ENCODE data around the gene NFKBIA.
A peak's percentile ranks its signal among the peaks of the same experiment; 100 is the strongest.

NFKBIA gene

DNA sequence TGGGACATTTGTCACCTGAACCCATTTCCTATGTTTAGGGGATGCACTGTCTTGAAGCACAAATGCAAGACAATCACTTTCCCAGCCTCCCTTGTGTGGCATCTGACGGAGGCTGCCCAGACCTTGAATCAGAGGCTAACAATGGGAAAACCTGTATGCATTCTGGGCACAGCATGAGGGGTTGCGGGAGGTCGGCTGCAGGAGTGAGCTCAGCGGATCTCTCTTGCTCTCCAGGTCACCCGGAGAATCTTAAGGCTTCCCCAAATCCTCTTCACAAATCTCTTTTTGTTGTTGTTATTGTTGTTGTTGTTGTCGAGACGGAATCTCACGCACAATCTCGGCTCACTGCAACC, 15.3 kb downstream of the NFKBIA start:
- no peak overlapping the region for H3K27ac ChIP-seq (ENCODE audit: low read length)
- H3K27me3 ChIP-seq (ENCODE audit: control insufficient read depth in 1 of 2, insufficient read depth in 2 of 2, low read length in 2 of 2), result no peaks in the 10 kb centered on the region
- no peaks in the 10 kb centered on the region for H3K9me3 ChIP-seq (ENCODE audit: control insufficient read depth in 2 of 2, low read length in 2 of 2)
- no peak overlapping the region for H3K9ac ChIP-seq (ENCODE audit: low read length in 2 of 2)
- H3K4me1 ChIP-seq (ENCODE audit: control insufficient read depth, insufficient read depth, low read length), result peaks cover 35% of the 10 kb centered on the region
- H3K4me3 ChIP-seq (ENCODE audit: low read length in 2 of 2), result no peak overlapping the region
- no peaks in the 10 kb centered on the region for H3K36me3 ChIP-seq (ENCODE audit: control insufficient read depth in 2 of 2, insufficient read depth in 2 of 2, low read length in 2 of 2)

DNA sequence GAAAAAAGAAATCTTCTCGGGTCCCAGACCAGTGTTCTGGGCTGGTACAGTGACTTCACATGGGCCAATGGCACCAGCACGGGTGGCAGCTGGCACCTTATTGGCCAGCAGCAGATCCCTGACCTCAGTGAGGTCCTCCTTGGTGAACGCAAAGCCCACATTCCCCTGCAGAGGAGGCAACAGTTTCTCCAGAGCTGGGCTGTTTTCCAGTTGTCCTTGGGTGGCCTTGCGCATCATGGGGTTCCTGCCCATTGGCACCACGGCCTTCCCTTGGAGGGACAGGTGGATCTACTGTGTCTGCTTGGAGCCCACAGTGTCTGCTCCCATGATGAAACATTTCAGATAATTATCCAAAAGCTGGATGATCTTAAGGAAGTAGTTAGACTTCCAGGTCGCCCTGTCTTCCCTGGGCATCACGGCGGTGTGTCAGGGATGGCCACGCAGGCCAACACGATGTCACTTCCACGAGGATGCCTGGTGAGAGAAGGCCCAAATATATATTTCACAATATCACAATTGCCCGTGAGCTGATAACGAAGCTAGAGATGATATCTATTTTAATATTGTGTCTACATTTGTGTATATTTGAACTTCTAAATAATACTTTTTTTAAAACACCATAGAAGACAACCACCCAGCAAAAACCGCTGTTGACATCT, 15.8 kb downstream of the NFKBIA start:
- Histone ChIP-seq H3K9me3 (ENCODE audit: control insufficient read depth in 2 of 2, low read length in 2 of 2) (no peaks in the 10 kb centered on the region), H3K27me3 (ENCODE audit: control insufficient read depth in 1 of 2, insufficient read depth in 2 of 2, low read length in 2 of 2) (no peaks in the 10 kb centered on the region), H3K4me1 (ENCODE audit: control insufficient read depth, insufficient read depth, low read length) (peaks cover 40% of the 10 kb centered on the region)

DNA sequence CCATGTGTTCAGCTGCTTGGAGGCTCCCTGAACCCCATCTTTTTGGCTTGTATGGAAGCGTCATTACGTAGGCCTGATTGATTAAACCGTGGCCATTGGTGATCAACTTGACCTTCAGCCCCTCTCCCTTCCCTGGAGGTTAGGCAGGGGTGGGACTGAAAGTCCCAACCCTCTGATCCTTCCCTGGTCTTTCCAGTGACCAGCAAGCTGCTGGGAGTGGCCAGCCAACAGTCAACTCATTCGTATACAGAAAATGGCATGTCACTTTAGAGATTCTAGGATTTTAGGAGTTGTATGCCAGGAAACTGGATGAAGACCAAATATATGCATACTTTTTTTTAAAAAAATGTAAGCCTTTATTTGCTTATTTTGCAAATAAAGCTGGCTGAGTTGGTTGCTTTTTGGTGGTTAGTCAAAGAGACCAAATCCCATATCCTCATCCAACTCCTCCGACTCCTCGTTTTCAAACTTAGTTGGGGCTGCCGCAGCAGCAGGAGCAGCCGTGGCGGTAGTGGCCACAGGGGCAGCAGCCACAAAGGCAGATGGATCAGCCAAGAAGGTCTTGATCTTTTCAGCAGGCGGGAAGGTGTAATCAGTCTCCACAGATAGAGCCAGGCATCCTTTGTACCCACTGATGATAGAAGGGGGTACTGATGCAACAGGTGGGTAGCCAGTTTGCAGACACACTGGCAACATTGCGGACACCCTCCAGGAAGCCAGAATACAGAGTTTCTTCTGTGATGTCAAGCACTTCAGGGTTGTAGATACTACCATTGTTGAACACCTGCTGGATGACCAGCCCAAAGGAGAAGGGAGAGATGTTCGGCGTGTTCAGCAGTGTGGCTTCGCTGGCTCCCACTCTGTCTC, 16.6 kb downstream of the NFKBIA start:
- peaks cover 45% of the 10 kb centered on the region for H3K4me1 ChIP-seq (ENCODE audit: control insufficient read depth, insufficient read depth, low read length)
- H3K36me3 ChIP-seq (ENCODE audit: control insufficient read depth in 2 of 2, insufficient read depth in 2 of 2, low read length in 2 of 2), result no peaks in the 10 kb centered on the region
- no peaks in the 10 kb centered on the region for H3K27me3 ChIP-seq (ENCODE audit: control insufficient read depth in 1 of 2, insufficient read depth in 2 of 2, low read length in 2 of 2)
- H3K9me3 ChIP-seq (ENCODE audit: control insufficient read depth in 2 of 2, low read length in 2 of 2), result no peaks in the 10 kb centered on the region
- no peak overlapping the region for H3K4me3 ChIP-seq (ENCODE audit: low read length in 2 of 2)
- H3K9ac ChIP-seq (ENCODE audit: low read length in 2 of 2), result no peak overlapping the region
- peak overlapping the region; percentile 97 for H3K27ac ChIP-seq (ENCODE audit: low read length)

More for the DNA sequence above, 15.8 kb downstream of the NFKBIA start:
- Histone ChIP-seq H3K27ac (ENCODE audit: low read length) (no peak overlapping the region), H3K9ac (ENCODE audit: low read length in 2 of 2) (no peak overlapping the region), H3K4me3 (ENCODE audit: low read length in 2 of 2) (no peak overlapping the region), H3K36me3 (ENCODE audit: control insufficient read depth in 2 of 2, insufficient read depth in 2 of 2, low read length in 2 of 2) (no peaks in the 10 kb centered on the region)

DNA sequence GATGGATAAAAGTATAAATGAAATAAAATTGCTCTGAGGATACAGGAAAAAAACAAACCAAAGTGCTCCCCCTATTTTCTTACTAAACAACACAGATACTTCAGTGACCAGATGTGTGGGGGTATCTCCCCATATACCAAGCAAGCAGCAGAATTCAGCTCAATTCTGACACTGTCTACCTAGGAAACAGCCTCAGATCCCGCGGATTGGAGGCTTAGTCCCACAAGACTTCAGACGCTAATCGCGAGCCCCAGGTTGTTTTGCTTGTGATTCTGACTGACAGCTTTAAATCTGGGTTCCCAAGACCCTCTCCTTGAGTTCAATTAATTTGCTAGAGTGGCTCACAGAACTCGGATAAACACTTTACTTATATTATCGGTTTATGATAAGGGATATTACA, 17.3 kb downstream of the NFKBIA start:
- Histone ChIP-seq H3K27ac (ENCODE audit: low read length) (peak overlapping the region; percentile 97), H3K9me3 (ENCODE audit: control insufficient read depth in 2 of 2, low read length in 2 of 2) (no peaks in the 10 kb centered on the region), H3K36me3 (ENCODE audit: control insufficient read depth in 2 of 2, insufficient read depth in 2 of 2, low read length in 2 of 2) (no peaks in the 10 kb centered on the region), H3K4me3 (ENCODE audit: low read length in 2 of 2) (no peak overlapping the region), H3K9ac (ENCODE audit: low read length in 2 of 2) (no peak overlapping the region), H3K27me3 (ENCODE audit: control insufficient read depth in 1 of 2, insufficient read depth in 2 of 2, low read length in 2 of 2) (no peaks in the 10 kb centered on the region), H3K4me1 (ENCODE audit: control insufficient read depth, insufficient read depth, low read length) (peaks cover 45% of the 10 kb centered on the region)

DNA sequence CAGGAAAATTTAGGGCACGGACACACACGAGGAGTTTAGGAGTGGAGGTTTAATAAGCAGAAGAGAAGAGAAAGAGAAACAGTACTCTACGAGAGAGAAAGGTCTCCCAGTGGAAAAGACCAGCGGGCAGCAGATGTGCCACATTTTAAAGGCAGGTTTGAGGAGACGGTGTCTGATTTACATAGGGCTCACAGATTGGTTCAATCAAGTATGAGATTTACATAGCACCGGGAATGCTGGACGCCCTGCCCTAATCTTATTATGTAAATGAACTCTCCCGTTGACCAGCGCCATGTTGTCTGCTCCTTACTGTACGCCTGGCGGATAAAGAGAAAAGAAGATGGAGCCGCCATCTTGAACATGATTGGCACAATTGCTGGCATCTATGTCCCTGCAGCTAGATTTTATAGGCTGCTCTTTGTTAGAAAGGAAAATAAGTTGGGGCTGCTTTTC, 17.9 kb downstream of the NFKBIA start:
- Histone ChIP-seq H3K27me3 (ENCODE audit: control insufficient read depth in 1 of 2, insufficient read depth in 2 of 2, low read length in 2 of 2) (no peaks in the 10 kb centered on the region), H3K36me3 (ENCODE audit: control insufficient read depth in 2 of 2, insufficient read depth in 2 of 2, low read length in 2 of 2) (no peaks in the 10 kb centered on the region), H3K9ac (ENCODE audit: low read length in 2 of 2) (peak overlapping the region in 1 of 2 donors; percentile 23), H3K27ac (ENCODE audit: low read length) (peak overlapping the region; percentile 97), H3K4me3 (ENCODE audit: low read length in 2 of 2) (peak overlapping the region in 1 of 2 donors; percentile 40), H3K4me1 (ENCODE audit: control insufficient read depth, insufficient read depth, low read length) (peaks cover 45% of the 10 kb centered on the region), H3K9me3 (ENCODE audit: control insufficient read depth in 2 of 2, low read length in 2 of 2) (no peaks in the 10 kb centered on the region)

DNA sequence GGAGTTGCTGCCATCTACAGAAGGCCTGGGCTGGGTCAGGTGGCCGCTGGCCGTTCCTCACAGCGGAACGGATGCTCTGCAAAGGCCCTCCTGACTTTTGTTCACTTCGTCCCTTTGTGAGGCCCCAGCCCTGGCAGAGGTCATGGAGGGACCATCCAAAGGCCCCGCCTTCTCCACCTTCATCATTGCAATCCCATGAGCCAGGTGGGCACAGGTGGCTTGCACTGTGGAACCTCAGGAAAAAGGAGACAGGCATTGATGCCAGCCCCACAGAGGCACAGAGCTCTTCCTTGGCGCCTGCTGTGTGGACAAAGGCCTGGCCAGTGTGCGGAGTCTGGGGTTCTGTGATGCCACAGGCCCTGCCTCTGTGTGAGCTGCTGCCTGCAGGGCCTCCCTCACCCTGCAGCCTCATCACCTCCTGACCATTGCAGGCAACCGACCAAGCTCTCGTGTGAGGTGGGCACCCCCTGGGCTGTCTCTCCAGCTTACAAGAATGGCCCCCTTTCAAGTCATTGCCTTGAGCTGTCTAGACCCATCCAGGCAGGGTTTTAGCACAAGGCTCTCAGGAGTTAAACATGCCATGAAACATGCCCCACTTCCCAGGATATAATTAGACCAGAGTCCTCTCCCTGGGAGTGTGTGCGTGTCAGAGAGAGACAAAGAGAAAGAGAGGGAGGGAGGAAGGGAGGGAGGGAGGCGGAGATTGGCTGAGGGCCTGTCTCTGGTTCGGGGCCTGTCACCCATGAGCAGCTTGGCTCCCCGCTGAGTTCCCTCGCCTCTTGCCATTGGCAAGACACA, 19.3 kb downstream of the NFKBIA start:
- H3K9ac ChIP-seq (ENCODE audit: low read length in 2 of 2), result peak overlapping the region; percentile 21 to 64
- peaks cover 40% of the 10 kb centered on the region for H3K4me1 ChIP-seq (ENCODE audit: control insufficient read depth, insufficient read depth, low read length)
- H3K36me3 ChIP-seq (ENCODE audit: control insufficient read depth in 2 of 2, insufficient read depth in 2 of 2, low read length in 2 of 2), result no peaks in the 10 kb centered on the region
- H3K27me3 ChIP-seq (ENCODE audit: control insufficient read depth in 1 of 2, insufficient read depth in 2 of 2, low read length in 2 of 2), result no peaks in the 10 kb centered on the region
- peak overlapping the region; percentile 9 to 61 for H3K4me3 ChIP-seq (ENCODE audit: low read length in 2 of 2)
- H3K9me3 ChIP-seq (ENCODE audit: control insufficient read depth in 2 of 2, low read length in 2 of 2), result no peaks in the 10 kb centered on the region
- H3K27ac ChIP-seq (ENCODE audit: low read length), result peak overlapping the region; percentile 97

DNA sequence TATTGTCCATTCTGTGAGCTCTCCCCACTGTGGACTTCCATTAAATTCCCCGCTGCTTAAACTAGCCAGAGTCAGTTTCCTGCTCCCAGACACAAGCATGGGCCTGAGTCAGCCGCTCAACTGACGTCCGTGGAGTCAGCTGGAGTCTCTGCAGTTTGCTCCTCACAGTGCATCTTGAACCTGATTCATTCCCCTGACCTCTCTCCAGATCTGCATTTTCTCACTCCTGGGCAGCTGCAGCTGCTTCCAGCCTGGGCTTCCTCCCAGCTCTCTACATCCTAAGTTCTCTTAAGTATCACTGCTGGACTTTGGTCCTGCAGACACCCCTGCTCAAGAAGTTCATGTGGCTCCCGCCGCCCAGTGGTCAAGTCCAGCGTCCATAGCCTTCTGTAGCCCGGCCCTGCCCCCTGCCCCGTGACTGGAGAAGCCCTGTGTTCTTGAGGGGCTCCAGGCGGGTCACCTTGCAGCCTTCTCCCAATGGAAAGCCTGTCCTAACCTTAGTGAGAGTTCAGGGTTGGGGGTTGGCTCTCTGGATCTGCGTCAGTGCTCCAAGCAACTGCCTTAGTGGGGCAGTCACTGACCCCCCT, 20.0 kb downstream of the NFKBIA start:
- no peaks in the 10 kb centered on the region for H3K9me3 ChIP-seq (ENCODE audit: control insufficient read depth in 2 of 2, low read length in 2 of 2)
- peak overlapping the region; percentile 97 for H3K27ac ChIP-seq (ENCODE audit: low read length)
- H3K4me3 ChIP-seq (ENCODE audit: low read length in 2 of 2), result peak overlapping the region; percentile 9 to 61
- peak overlapping the region; percentile 60 to 73 for H3K9ac ChIP-seq (ENCODE audit: low read length in 2 of 2)
- H3K27me3 ChIP-seq (ENCODE audit: control insufficient read depth in 1 of 2, insufficient read depth in 2 of 2, low read length in 2 of 2), result no peaks in the 10 kb centered on the region
- no peaks in the 10 kb centered on the region for H3K36me3 ChIP-seq (ENCODE audit: control insufficient read depth in 2 of 2, insufficient read depth in 2 of 2, low read length in 2 of 2)
- peaks cover 40% of the 10 kb centered on the region for H3K4me1 ChIP-seq (ENCODE audit: control insufficient read depth, insufficient read depth, low read length)

DNA sequence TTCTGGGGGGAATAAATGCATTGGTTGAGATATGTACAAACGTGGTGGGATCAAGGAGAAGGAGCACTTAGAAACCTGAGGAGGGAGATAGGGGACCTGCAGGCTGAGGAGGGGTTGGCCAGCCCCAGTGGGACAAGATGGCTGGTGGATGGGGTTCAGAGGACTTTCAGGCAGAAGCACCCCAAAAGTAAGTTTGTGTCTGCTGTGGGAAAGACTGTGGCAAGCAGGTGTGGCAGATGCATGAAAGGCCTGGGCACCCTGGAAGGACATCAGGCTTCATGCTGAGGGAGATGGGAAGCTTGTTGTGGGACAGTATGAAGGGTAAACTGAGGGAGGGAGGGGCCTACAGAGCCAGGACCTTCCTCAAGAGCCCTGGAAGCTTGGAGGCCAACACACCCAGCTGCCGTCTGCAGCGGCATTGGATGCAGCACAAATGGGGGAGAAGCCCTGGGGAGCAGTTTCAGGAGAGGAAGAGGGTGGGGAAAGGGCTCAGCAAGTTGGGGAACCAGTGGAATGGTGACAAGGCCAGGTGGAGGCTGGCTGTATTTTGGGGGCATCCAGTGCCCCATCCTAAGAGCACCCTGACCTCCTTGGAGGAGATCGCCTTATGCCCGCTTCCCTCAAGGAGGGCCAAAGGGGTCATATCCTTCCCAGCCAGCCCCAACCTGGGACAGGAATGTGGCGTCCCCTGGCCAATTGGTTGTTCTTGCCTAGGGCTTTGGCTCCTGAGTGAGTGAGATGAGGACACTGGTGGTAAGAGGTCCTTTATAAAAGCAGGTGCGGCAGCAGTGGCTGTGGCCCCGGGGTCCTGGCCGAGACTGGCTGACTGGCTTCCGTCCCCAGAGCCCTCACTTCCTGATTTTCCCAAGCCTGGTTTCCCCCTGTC, 20.7 kb downstream of the NFKBIA start:
- Histone ChIP-seq H3K4me3 (ENCODE audit: low read length in 2 of 2) (peak overlapping the region; percentile 32 to 47), H3K9ac (ENCODE audit: low read length in 2 of 2) (peak overlapping the region; percentile 60 to 73), H3K4me1 (ENCODE audit: control insufficient read depth, insufficient read depth, low read length) (peaks cover 40% of the 10 kb centered on the region), H3K36me3 (ENCODE audit: control insufficient read depth in 2 of 2, insufficient read depth in 2 of 2, low read length in 2 of 2) (no peaks in the 10 kb centered on the region), H3K27ac (ENCODE audit: low read length) (peak overlapping the region; percentile 97), H3K27me3 (ENCODE audit: control insufficient read depth in 1 of 2, insufficient read depth in 2 of 2, low read length in 2 of 2) (no peaks in the 10 kb centered on the region), H3K9me3 (ENCODE audit: control insufficient read depth in 2 of 2, low read length in 2 of 2) (no peaks in the 10 kb centered on the region)

DNA sequence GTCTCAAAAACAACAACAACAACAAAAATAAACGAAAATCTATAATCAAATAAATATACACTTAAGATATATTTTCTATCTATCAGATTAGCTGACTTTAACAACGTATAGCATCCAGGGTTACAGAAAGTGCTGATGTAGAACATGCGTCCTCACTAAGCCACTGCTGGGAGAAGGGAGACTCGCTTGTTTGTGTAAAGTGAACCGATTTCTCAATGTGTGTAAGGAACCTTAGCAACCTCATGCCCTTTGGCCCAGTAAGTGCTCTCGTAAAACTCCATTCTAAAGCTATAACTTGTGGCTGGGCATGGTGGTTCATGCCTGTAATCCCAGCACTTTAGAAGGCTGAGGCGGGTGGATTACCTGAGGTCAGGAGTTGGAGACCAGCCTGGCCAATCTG, 23.8 kb downstream of the NFKBIA start:
- Histone ChIP-seq H3K36me3 (ENCODE audit: control insufficient read depth in 2 of 2, insufficient read depth in 2 of 2, low read length in 2 of 2) (no peaks in the 10 kb centered on the region), H3K4me3 (ENCODE audit: low read length in 2 of 2) (no peak overlapping the region), H3K9ac (ENCODE audit: low read length in 2 of 2) (no peak overlapping the region), H3K27ac (ENCODE audit: low read length) (no peak overlapping the region), H3K27me3 (ENCODE audit: control insufficient read depth in 1 of 2, insufficient read depth in 2 of 2, low read length in 2 of 2) (no peaks in the 10 kb centered on the region), H3K9me3 (ENCODE audit: control insufficient read depth in 2 of 2, low read length in 2 of 2) (no peaks in the 10 kb centered on the region), H3K4me1 (ENCODE audit: control insufficient read depth, insufficient read depth, low read length) (peaks cover 27% of the 10 kb centered on the region)
